Mesendoderm (in vitro differentiated cells): ENCODE data around the gene ANGEL2.

ENCODE experiments used
- DNase-seq: peaks from one replicate; pipeline ENCODE4 v3.0.0; 2013
- H2AK5ac ChIP-seq: 2 replicates; pipeline ENCODE4 v1.6.1; 2013; ENCODE audit warnings: low read length, inconsistent platforms
- H2BK120ac ChIP-seq: 2 replicates; pipeline ENCODE4 v1.6.1; 2013; ENCODE audit warnings: low read depth, mild to moderate bottlenecking, low read length, moderate library complexity, mixed read lengths
- H2BK15ac ChIP-seq: replicated peaks from 2 replicates; pipeline ENCODE4 v1.6.1; 2013; ENCODE audit warnings: low read depth, mild to moderate bottlenecking, moderate library complexity
- H2BK5ac ChIP-seq: 2 replicates; pipeline ENCODE4 v1.6.1; 2013; ENCODE audit warnings: low read length, inconsistent platforms
- H3K18ac ChIP-seq: 2 replicates; pipeline ENCODE4 v1.6.1; 2013; ENCODE audit warnings: mild to moderate bottlenecking, low read length, mixed read lengths
- H3K23ac ChIP-seq: one replicate; pipeline ENCODE4 v1.6.1; 2013; ENCODE audit warnings: low read length
- H3K27ac ChIP-seq: 2 replicates; pipeline ENCODE4 v1.5.1; 2013; ENCODE audit warnings: low read depth, mild to moderate bottlenecking, inconsistent platforms, low read length, moderate library complexity
- H3K27me3 ChIP-seq: 2 replicates; pipeline ENCODE4 v1.6.1; 2013; ENCODE audit warnings: low read length, control low read depth, mild to moderate bottlenecking, inconsistent platforms; ENCODE audit not compliant: insufficient read depth, poor library complexity
- H3K36me3 ChIP-seq: 2 replicates; pipeline ENCODE4 v1.6.1; 2013; ENCODE audit warnings: low read length, inconsistent platforms; ENCODE audit not compliant: control insufficient read depth, insufficient read depth
- H3K4ac ChIP-seq: one replicate; pipeline ENCODE4 v1.6.1; 2013; ENCODE audit warnings: low read depth, mild to moderate bottlenecking, low read length, moderate library complexity
- H3K4me1 ChIP-seq: 2 replicates; pipeline ENCODE4 v1.6.1; 2013; ENCODE audit warnings: low read depth, low read length, inconsistent platforms; ENCODE audit not compliant: control insufficient read depth
- H3K4me2 ChIP-seq: 2 replicates; pipeline ENCODE4 v1.6.1; 2013; ENCODE audit warnings: low read length
- H3K4me3 ChIP-seq: 2 replicates; pipeline ENCODE4 v1.5.1; 2013; ENCODE audit warnings: mild to moderate bottlenecking, low read length
- H3K56ac ChIP-seq: one replicate; pipeline ENCODE4 v1.6.1; 2013; ENCODE audit warnings: low read length
- H3K79me1 ChIP-seq: 2 replicates; pipeline ENCODE4 v1.6.1; 2013; ENCODE audit warnings: low read length, inconsistent platforms
- H3K79me2 ChIP-seq: 2 replicates; pipeline ENCODE4 v1.6.1; 2013; ENCODE audit warnings: mild to moderate bottlenecking, low read length; ENCODE audit not compliant: control insufficient read depth, insufficient read depth
- H3K9ac ChIP-seq: 2 replicates; pipeline ENCODE4 v1.6.1; 2013; ENCODE audit warnings: low read length, inconsistent platforms
- H4K5ac ChIP-seq: one replicate; pipeline ENCODE4 v1.6.1; 2013; ENCODE audit warnings: low read length
- H4K8ac ChIP-seq: one replicate; pipeline ENCODE4 v1.6.1; 2013; ENCODE audit warnings: low read depth, mild to moderate bottlenecking, control low read depth, low read length, moderate library complexity
- WGBS: extraction: QIAGEN DNeasy Blood & Tissue Kit; methylation state at CpG from one replicate; pipeline ENCODE4 v1.1.7; 2013; ENCODE audit warnings: low lambda C conversion rate, missing lambda C conversion rate; ENCODE audit not compliant: insufficient coverage; ENCODE audit errors: extremely low coverage; 5-methylcytosine and 5-hydroxymethylcytosine counted together

ANGEL2 gene

GRCh38 chr1:212981025-212981495, 34.6 kb downstream of the ANGEL2 start:
- Histone ChIP-seq H3K56ac (no peak overlapping the region), H3K27me3 (no peaks in the 10 kb centered on the region), H3K4me3 (no peak overlapping the region), H3K4me1 (no peaks in the 10 kb centered on the region), H3K23ac (no peak overlapping the region), H3K36me3 (peaks cover 1% of the 10 kb centered on the region), H3K27ac (no peak overlapping the region), H3K79me1 (no peaks in the 10 kb centered on the region), H4K5ac (no peak overlapping the region), H2BK15ac (no peak overlapping the region), H2BK120ac (no peak overlapping the region), H4K8ac (no peak overlapping the region), H2AK5ac (no peak overlapping the region), H3K9ac (no peak overlapping the region), H3K18ac (no peak overlapping the region), H2BK5ac (no peak overlapping the region), H3K79me2 (no peaks in the 10 kb centered on the region), H3K4me2 (no peak overlapping the region), H3K4ac (no peak overlapping the region)
- no CpG with 5 or more reads among the region's 11 CpGs for WGBS
- no peak for DNase-seq

GRCh38 chr1:212980123-212980785, 35.4 kb downstream of the ANGEL2 start:
- Histone ChIP-seq H3K79me2 (no peaks in the 10 kb centered on the region), H2AK5ac (no peak overlapping the region), H3K4me3 (no peak overlapping the region), H3K4me2 (no peak overlapping the region), H2BK5ac (no peak overlapping the region), H3K4me1 (no peaks in the 10 kb centered on the region), H3K4ac (no peak overlapping the region), H4K5ac (no peak overlapping the region), H3K18ac (no peak overlapping the region), H3K79me1 (no peaks in the 10 kb centered on the region), H3K56ac (no peak overlapping the region), H3K9ac (no peak overlapping the region), H2BK120ac (no peak overlapping the region), H3K36me3 (peaks cover 7% of the 10 kb centered on the region), H3K23ac (no peak overlapping the region), H3K27ac (no peak overlapping the region), H3K27me3 (no peaks in the 10 kb centered on the region), H2BK15ac (no peak overlapping the region), H4K8ac (no peak overlapping the region)
- WGBS: no CpG with 5 or more reads among the region's 7 CpGs
- DNase-seq: no peak

- H4K8ac ChIP-seq: no peak overlapping the region
- no peaks in the 10 kb centered on the region for H3K4me1 ChIP-seq
- H3K4me2 ChIP-seq: no peak overlapping the region
- no peak overlapping the region for H3K9ac ChIP-seq
- no peak overlapping the region for H3K27ac ChIP-seq
- peaks cover 11% of the 10 kb centered on the region for H3K36me3 ChIP-seq
- no peak for DNase-seq
- no CpG with 5 or more reads among the region's 14 CpGs for WGBS
- H3K79me2 ChIP-seq: no peaks in the 10 kb centered on the region
- no peak overlapping the region for H3K18ac ChIP-seq
- H3K23ac ChIP-seq: no peak overlapping the region
- no peak overlapping the region for H2AK5ac ChIP-seq
- no peak overlapping the region for H4K5ac ChIP-seq
- no peak overlapping the region for H2BK120ac ChIP-seq
- H2BK5ac ChIP-seq: no peak overlapping the region
- no peak overlapping the region for H3K4me3 ChIP-seq
- no peak overlapping the region for H2BK15ac ChIP-seq
- H3K4ac ChIP-seq: no peak overlapping the region
- no peak overlapping the region for H3K56ac ChIP-seq
- H3K79me1 ChIP-seq: no peaks in the 10 kb centered on the region
- H3K27me3 ChIP-seq: no peaks in the 10 kb centered on the region
These were observed 36.1 kb downstream of the ANGEL2 start for GRCh38 chr1:212979340-212980122.

- Histone ChIP-seq H3K79me2 (no peaks in the 10 kb centered on the region), H2BK5ac (no peak overlapping the region), H3K9ac (no peak overlapping the region), H3K4ac (no peak overlapping the region), H3K36me3 (peaks cover 11% of the 10 kb centered on the region), H4K5ac (no peak overlapping the region), H3K27me3 (no peaks in the 10 kb centered on the region), H3K79me1 (no peaks in the 10 kb centered on the region), H2BK120ac (no peak overlapping the region), H3K27ac (no peak overlapping the region), H4K8ac (no peak overlapping the region), H3K4me1 (no peaks in the 10 kb centered on the region), H2AK5ac (no peak overlapping the region), H3K4me3 (no peak overlapping the region), H3K56ac (no peak overlapping the region), H3K18ac (no peak overlapping the region), H2BK15ac (no peak overlapping the region), H3K23ac (no peak overlapping the region), H3K4me2 (no peak overlapping the region)
- DNase-seq: no peak
- WGBS: no CpG with 5 or more reads among the region's 16 CpGs
These were observed 37.7 kb downstream of the ANGEL2 start for GRCh38 chr1:212977781-212978645.

GRCh38 chr1:212976586-212976985, 39.1 kb downstream of the ANGEL2 start:
- Histone ChIP-seq H3K56ac (no peak overlapping the region), H3K4me1 (no peaks in the 10 kb centered on the region), H4K8ac (no peak overlapping the region), H3K27me3 (no peaks in the 10 kb centered on the region), H3K18ac (no peak overlapping the region), H2BK5ac (no peak overlapping the region), H2BK120ac (no peak overlapping the region), H3K23ac (no peak overlapping the region), H3K79me1 (no peaks in the 10 kb centered on the region), H3K36me3 (peaks cover 13% of the 10 kb centered on the region), H3K27ac (no peak overlapping the region), H2AK5ac (no peak overlapping the region), H4K5ac (no peak overlapping the region), H3K4me2 (no peak overlapping the region), H3K4ac (no peak overlapping the region), H2BK15ac (no peak overlapping the region), H3K9ac (no peak overlapping the region), H3K4me3 (no peak overlapping the region), H3K79me2 (no peaks in the 10 kb centered on the region)
- no peak for DNase-seq
- no CpG with 5 or more reads among the region's 9 CpGs for WGBS
